Fibroblast of the conjunctiva (primary cell): Measurements from ENCODE around the gene AP5B1.

Experiments
- DNase-seq: peaks from one replicate; pipeline ENCODE4 v3.0.0-alpha.2; 2010; ENCODE audit warnings: low read depth

AP5B1 gene

GRCh38 chr11:65780770-65781151, at the start of gene AP5B1:
Gene AP5B1 (minus strand): TSS chr11:65780976. CDS start chr11:65780591, 385 bp downstream.
- DNase-seq: no peak

GRCh38 chr11:65829459-65829858, 48.7 kb upstream of the AP5B1 start:
- DNase-seq: no peak

- DNase-seq: no peak
These were observed 46.4 kb upstream of the AP5B1 start for GRCh38 chr11:65826984-65827735.

- no peak for DNase-seq
These were observed 42.2 kb upstream of the AP5B1 start for GRCh38 chr11:65822776-65823528.

- no peak for DNase-seq
These were observed 40.3 kb upstream of the AP5B1 start for GRCh38 chr11:65821107-65821506.

- peak; percentile 73 for DNase-seq
These were observed 37.3 kb upstream of the AP5B1 start for GRCh38 chr11:65817835-65818680.

GRCh38 chr11:65817312-65817834, 36.6 kb upstream of the AP5B1 start:
- no peak for DNase-seq

- no peak for DNase-seq
These were observed 35.9 kb upstream of the AP5B1 start for GRCh38 chr11:65816696-65817095.

GRCh38 chr11:65814986-65815565, 34.3 kb upstream of the AP5B1 start:
- no peak for DNase-seq

GRCh38 chr11:65814131-65814985, 33.6 kb upstream of the AP5B1 start:
- no peak for DNase-seq

- no peak for DNase-seq
These were observed 31.1 kb upstream of the AP5B1 start for GRCh38 chr11:65811764-65812475.

GRCh38 chr11:65810046-65810868, 29.5 kb upstream of the AP5B1 start:
- DNase-seq: no peak

GRCh38 chr11:65809496-65809895, 28.7 kb upstream of the AP5B1 start:
- no peak for DNase-seq

GRCh38 chr11:65808744-65809341, 28.1 kb upstream of the AP5B1 start:
- no peak for DNase-seq

- DNase-seq: no peak
These were observed 26.2 kb upstream of the AP5B1 start for GRCh38 chr11:65806979-65807378.

- DNase-seq: no peak
These were observed 23.2 kb upstream of the AP5B1 start for GRCh38 chr11:65803797-65804492.

- DNase-seq: no peak
These were observed 22.1 kb upstream of the AP5B1 start for GRCh38 chr11:65802841-65803240.
